Measurements from ENCODE around the gene PDE4D. TPM values are rescaled to one million over a fixed set of nuclear protein-coding genes. Genes with fewer than 3 reads are reported as not detected.
"Not testable (repeated sequence)": the region's sequence is repeated elsewhere in the genome, so short reads cannot be mapped to it uniquely, and the experiment has no call there.

Gene PDE4D
- polyA plus RNA-seq, 3 donors = 20.8 to 22.7 (median 21.8) TPM

DNA sequence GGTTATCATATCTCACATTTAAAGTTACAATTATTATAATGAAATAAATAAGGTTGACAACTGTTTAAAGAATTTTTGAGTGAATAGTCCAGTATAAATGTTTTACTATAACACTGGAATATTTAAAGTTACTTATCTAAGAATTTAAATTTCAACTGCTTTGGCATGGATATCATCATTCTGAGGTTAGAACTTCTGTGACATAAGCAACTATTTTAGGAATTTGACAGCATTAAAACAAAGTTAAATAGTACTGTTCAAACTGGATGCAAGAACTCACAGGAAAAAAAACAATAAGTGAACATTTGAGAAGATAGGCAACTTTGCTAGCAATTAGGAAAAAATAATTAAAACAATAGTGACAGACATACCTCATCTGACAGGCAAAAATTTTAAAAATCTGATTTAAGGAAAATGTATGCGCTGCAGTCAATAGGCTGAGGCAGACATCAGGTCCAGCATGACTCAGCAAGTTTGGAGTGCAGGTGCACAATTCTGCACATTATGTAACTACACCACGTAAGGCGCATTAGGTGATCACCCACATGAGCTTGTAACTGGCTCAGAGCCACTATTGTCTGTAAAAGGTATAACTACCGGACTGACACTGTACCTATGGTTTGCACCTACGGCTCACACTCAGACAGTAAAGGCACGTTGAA, 180.6 kb downstream of the PDE4D start:
- no peak for DNase-seq (ENCODE audit: low read depth in 3 of 3, low spot score in 2 of 3)

DNA sequence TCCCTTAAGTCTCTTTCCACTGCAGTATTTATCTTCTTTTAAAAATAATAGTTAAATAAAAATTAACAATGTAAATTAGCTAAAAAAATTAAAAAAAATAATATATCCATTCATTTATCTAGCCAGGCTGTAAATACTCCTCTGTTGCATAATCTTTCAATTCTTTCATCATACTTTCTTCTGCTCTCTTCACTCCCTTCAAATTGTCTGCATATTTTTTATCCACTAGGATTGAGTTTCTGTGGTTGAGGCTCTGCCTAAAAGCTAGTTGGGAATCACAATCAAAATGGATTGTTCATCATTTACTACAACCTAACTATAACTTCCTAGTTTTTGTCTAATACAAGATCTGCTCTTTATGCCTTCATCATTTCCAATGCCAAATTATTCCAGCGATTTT, 182.2 kb downstream of the PDE4D start:
- DNase-seq (ENCODE audit: low read depth in 3 of 3, low spot score in 2 of 3) = no peak

DNA sequence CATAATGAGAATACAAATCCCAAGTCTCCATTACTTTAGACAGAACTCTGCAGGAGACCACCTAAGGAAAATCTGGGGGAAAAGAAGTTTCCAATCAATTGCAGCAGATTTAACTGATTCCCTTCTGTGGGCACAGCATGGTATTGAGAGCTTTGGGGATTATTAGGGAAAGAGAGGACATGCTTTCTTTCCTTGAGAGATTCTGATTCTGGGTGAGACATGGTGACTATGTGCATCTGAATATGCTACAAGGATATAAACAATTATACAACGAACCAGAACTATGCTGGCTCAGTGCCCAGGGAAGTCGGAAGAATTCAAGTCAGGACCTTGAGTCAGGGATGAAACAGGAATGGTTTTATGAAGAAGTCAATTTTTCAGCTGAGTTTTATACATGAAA, 183.7 kb downstream of the PDE4D start:
- DNase-seq (ENCODE audit: low read depth in 3 of 3, low spot score in 2 of 3) = no peak

DNA sequence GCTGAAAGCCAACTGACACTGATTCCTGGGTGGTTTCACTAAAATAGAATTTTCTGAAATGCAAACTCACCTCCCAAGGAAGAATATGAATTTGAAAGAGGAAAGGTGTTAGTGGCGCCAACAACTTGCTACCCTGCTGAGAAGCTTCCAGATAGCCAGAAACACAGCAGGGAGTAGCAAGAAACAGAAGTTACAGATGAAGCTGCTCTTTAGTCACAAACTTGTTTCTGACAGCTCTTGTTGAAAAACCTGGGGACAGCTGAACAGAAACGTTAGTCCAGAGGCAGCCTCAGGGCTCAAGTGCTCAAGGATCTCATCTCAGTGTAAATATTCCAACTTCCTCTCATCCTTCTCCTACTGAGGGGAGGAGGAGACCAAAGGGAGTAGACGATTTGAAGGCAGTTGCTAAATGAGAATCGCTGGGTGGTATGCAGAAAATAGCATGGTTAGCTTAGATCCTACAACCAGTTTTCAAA, 184.1 kb downstream of the PDE4D start:
- DNase-seq (ENCODE audit: low read depth in 3 of 3, low spot score in 2 of 3) = no peak

DNA sequence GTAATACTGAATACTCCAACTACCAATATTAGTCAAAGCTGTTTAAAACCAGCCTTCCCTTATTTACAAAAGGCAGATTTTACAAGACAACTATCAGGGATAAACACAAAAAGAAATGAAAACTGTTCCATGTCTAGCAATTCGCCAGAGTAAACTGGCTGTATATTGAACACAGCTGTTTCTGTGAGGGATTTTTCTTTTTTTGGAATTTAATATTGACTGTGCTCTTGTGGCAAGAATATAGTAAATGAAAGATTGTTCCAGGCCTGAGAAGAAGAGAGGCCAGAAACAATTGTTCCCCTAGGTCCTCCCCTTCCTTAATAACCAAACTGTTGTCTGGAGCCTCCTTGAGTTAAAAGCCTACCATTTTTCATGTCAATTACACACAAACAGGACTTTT, 188.6 kb downstream of the PDE4D start:
- no peak for DNase-seq (ENCODE audit: low read depth in 3 of 3, low spot score in 2 of 3)

DNA sequence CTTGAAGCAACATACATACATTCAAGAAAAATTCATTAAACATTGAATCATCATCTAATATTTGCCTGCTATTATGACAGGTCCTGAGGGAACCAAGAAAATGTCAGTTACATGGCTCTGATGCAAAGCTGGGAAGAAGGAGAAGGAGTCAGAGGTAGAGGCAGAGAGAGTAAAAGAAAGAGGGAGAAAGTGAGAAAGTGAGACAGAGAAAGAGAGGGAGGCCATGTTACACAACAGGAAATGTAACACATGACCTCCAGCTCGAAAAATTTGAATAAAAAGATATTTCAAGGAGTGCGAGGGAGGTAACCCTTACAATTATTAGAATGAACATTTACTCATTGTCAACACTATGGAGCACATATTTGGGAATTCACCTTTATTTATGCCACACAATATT, 189.7 kb downstream of the PDE4D start:
- no peak for DNase-seq (ENCODE audit: low read depth in 3 of 3, low spot score in 2 of 3)

DNA sequence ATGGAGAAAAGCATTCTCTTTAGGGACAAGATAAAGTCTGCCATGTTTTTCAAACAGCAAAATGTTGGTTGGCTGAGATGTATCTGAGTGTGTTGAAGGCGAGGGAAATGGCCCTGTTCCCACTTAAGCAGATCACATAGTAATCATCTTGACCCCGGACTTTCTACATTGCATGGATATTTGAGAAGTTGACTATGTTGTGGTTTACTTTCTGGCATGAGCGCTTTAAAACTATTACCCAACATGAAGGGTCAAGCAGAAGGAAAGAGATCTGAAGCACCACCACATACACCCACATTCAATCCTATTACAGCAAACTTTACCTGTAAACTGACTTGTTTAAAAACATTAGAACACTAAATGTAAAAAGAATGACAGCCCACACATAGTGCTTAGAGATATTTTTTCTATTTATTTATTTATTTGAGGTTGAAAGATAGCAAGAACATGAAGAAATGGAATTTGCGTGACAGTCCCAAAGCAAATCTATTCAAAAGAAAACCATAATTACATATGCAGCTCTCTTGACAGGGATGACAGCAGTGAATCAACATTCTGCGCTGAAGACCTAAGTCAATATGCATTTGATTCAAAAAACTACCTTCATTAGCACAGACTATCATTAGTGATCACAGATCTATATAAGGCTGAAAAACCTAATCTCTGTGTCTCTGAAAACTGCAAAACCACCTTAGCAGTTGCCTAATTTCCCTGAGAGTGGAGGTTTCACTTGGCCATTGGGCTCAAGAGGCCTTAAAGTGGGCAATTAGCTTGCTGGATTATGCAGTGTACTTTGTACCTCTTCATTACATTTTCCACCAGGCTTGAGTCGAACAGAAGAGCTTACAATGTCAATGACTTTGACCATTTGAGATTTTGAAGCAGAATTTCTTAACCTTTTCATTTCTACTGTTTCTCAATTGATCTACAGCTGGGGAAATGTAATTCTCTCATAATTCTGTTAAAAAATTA, 195.0 kb downstream of the PDE4D start:
- no peak for DNase-seq (ENCODE audit: low read depth in 3 of 3, low spot score in 2 of 3)

DNA sequence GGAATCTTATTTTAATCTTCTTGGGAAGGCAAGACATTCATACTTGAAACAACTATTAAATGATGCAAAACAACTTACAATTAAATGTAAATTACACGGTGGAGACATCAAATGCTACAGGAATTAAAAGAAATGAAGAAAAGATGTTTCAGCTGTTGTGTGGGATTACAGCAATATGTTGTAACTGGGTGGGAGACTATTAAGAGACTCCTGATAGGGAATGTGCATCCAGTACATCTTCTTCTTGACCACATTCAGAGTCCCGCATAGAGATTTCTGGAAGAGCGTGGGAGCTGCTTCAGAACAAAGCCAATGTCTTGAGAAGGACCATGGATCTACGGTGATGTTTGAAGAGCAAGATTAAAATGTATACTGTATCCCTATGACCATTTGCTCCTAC, 199.1 kb downstream of the PDE4D start:
- no peak for DNase-seq (ENCODE audit: low read depth in 3 of 3, low spot score in 2 of 3)

DNA sequence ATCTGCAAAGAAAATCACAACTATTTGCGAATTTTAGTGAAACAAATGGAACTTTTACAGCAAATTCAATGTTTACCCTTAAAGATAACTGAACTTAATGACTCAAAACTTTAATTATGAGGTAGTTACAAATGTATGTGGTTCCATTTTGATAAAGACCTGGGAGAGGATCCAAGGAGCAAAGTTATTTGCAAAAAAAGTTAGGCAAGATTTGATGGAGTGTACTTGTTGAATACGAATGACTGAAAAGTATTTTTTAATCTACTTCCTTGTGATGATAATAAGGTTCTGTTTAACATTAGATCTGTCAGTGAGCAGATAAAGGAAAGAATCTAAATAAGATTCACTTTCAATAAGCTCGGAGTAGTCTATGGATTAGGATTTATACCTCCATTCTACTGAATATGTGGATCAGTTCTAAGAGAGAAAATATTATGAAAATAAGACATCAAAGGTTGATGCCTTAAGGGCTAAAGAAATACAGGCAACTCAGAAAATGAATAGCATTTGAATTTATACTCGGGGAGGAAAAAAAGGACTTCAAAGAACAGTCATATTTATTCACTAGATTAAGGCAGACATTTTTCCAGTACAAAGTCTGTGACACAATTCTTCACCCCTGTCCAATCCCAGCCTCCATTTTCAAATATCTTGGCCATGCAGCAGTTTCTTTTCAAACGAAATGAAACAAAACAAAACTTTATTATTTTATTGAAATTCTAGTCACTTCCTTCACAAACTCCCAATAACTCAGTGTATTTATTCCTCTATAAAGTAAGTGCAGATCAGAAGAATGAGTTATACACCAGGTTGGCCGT, 199.8 kb downstream of the PDE4D start:
- no peak for DNase-seq (ENCODE audit: low read depth in 3 of 3, low spot score in 2 of 3)

DNA sequence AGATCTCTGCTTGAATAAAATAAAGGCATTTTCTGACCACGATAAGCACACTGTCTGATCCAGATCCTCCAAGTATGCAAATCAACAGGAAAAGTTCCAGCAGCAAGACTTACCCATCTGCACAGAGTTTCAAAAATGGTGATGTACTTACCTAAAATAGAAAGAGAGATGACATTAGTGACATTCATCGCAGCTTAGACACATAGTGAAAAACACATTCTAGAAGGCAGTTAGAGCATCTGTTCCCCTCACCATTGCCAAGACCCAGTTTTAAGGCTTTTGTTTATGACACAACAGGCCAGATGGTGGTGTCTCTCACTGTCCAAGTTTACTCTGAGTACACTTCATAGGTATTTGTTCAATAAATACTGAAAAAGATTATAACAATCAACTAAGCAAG, 207.7 kb downstream of the PDE4D start:
- DNase-seq (ENCODE audit: low read depth in 3 of 3, low spot score in 2 of 3) = no peak

DNA sequence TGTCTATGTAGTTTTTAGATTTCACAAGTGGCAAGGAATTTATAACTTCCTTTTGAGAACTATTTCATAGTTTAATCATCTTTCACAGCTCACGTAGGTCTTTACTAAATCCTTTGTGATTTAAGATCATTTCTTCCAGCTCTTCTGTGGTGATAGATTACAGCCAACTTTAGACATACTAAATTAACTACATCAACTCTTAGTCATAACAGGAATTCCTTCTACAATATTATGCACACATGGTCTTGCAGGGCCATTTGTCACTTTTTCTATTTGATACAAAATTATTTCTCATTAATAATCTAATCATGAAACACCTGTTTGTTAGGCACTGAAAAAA, 208.4 kb downstream of the PDE4D start:
- no peak for DNase-seq (ENCODE audit: low read depth in 3 of 3, low spot score in 2 of 3)

DNA sequence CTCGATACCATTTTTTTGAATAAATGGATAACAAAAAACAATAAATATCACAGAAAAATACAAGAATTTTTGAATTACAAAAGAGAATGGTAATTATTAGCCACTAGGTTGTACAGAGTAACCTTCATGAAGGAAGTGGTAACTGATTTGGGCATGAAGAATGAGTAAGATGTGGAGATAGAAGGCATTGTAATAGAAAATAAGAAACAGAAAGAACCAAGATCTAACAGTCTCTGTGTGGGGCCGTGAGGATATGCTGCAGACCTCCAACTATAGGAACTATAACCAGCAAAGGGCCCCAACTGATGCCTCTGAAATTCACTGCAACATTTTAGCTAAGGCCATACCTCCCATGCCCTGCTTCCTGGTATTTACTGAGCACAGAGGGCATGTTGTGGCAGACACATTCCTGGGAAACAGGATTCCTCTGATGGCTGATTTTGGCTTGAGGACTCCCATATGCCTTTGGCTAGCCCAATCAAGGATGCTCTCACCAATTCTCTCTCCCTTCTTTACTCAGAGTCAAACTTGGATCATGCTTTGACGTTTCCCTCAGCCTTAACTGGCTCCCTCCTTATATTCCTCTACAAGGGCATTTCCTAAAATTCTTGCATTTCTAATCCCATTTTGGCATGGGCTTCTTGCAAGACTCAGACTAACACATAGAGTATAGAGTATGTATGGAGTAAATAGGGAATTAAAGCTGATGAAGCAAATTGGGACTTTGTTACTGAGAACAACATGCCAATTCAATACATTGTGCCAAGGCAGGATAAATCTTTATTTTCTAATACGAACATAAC, 208.9 kb downstream of the PDE4D start:
- DNase-seq (ENCODE audit: low read depth in 3 of 3, low spot score in 2 of 3) = no peak

DNA sequence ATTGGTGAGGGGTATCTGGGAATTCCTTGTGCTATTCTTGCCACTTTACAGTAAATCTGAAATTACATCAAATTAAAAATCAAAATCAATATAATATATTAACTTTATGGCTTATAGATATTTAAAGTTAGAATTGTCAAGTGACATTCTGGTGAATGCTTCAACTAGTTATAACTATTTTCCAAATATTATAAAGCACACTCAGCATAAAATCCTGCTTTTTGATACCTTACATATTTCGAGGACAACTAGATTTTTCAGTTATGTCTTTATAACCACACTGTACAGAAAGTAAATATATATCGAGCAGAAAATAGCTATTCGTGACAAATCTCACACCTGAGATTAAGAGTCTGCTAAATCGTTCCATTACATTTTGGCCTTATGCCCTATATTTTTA, 210.2 kb downstream of the PDE4D start:
- DNase-seq (ENCODE audit: low read depth in 3 of 3, low spot score in 2 of 3) = no peak

DNA sequence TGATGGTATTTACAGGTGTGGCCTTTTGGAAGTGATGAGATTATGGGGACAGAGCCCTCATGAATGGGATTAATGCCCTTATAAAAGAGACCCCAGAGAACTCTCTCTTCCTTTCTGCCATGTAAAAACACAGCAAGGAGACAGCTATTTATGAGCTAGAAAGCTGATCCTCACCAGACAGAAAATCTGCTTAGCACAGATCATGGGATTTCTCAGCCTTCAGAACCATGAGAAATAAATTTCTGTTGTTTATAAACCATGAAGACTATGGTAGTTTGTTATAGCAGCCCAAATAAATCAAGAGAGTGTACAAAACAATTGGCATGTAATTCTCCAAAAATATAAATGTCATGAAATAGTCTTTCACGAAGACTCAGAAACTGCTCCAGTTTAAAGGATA, 211.0 kb downstream of the PDE4D start:
- no peak for DNase-seq (ENCODE audit: low read depth in 3 of 3, low spot score in 2 of 3)

DNA sequence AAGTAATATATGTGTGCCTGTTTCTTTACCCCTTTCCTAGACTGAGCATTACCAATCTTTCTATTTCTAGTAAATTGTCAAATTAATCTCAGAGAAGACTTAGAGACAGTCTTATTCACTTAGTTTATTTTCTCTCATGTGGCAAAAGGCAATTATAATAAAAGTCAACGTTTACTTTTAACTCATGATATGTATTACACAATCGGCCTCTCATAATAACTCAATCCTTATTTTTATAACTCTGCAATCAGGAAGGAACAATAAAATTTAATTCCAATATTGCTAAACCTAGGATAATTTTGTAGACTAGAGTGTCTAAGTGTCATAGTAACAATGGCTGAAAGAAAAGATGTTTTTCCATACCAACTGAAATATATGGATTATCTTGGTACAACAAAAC, 214.6 kb downstream of the PDE4D start:
- DNase-seq (ENCODE audit: low read depth in 3 of 3, low spot score in 2 of 3) = no peak

DNA sequence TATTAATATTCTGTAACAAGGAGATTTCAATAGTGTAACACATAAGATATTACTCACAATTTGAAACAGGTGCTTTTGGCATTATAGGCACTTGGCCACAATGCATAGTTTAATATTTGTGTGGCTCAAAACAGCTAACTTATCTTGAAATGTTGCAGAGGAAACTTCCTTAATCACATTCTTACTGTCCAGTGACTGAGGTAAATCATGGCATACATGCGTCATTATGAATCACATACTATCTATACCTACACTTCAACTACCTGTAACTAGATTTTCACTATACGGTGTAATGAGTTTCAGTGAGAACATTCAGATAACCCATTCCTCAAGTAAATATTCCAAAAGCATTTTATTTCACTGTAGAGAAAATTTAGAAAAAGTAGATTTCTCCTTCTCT, 218.8 kb downstream of the PDE4D start:
- no peak for DNase-seq (ENCODE audit: low read depth in 3 of 3, low spot score in 2 of 3)

DNA sequence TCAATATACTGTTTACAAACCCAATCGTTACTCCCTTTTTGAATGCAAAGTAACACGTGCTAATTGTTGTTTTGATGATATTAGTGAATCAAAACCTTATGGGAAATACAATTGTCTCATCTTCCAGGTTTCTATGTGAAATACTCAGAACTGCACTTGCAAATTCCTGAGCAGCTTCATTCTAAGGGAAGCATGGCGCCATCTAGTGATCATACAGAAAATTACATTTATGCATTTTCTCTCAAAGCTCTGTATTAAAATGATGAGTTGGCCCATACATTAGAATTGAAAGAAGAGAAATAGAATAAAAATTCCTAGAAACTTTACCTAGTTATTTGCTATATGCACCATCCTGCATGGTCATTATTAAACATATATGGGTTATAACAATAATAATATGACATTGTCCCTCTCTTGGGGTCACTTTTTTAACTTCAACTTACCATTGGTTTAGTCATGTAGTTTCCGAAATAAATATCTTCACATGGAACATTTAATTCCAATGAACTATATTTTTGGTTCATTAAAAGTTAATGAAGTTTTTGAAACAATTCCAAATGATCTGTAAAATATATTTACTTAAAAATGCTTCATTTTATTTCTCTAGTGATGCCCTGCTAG, 220.0 kb downstream of the PDE4D start:
- DNase-seq (ENCODE audit: low read depth in 3 of 3, low spot score in 2 of 3) = peak in 1 of 3 donors; percentile 30

DNA sequence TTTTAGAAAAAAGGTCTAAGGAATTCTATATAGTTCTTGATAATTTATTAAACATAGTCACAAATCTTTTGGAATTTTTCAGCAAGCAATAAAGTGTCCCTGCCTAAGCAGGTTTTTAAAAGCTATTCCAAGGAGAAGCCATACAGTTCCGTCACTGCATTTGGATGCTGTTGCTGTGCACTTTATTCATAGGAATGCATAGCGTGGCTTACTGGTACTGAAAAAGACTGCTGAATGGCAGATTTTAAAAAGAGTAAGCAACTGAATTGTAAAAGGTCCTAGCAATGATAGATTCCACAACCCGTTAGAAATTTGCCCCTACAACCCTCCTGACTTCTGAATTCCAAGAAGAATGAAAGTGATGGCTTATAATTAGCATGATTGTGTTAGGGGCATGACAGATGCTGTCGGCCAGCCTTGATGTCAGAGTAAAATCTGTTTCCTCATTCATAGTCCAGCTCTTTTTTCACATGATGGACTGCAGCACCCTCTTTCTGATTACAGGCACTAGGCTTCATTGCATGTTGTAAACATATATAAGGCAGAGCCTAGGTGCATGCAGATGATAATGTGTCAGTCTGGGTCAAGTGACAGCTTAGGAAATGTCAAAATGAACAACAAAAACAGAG, 227.0 kb downstream of the PDE4D start:
- DNase-seq (ENCODE audit: low read depth in 3 of 3, low spot score in 2 of 3) = no peak

DNA sequence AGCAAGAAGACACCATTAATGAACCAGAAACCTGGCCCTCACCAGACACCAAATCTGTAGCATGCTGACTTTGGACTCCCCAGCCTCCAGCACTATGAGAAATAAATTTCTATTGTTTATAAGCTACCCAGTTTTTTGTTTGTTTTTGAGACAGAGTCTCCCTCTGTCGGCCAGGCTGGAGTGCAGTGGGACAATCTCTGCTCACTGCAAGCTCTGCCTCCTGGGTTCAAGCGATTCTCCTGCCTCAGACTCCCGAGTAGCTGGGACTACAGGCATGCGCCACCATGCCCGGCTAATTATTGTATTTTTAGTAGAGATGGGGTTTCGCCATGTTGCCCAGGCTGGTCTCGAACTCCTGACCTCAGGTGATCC, 227.7 kb downstream of the PDE4D start:
- not testable (repeated sequence) for DNase-seq (ENCODE audit: low read depth in 3 of 3, low spot score in 2 of 3)
